GM23248 (cell line): ENCODE measurements around the gene RIMS1. TPM values are rescaled to one million over a fixed set of nuclear protein-coding genes. Genes with fewer than 3 reads are reported as not detected.

ENCODE experiments used
- DNase-seq: peaks from one replicate; pipeline ENCODE4 v3.0.0-alpha.2; 2015
- H2AFZ ChIP-seq: fragments of 200-600 bp; sonication (generic); 2 replicates; pipeline ENCODE4 v1.6.1; 2016; ENCODE audit warnings: antibody characterized with exemption
- H3F3A ChIP-seq: fragments of 200-600 bp; sonication (generic); 2 replicates; pipeline ENCODE4 v1.6.1; 2016; ENCODE audit warnings: mild to moderate bottlenecking, antibody characterized with exemption, mixed run types; ENCODE audit not compliant: insufficient read depth
- H3K27ac ChIP-seq: fragments of 200-600 bp; sonication (generic); 2 replicates; pipeline ENCODE4 v1.5.1; 2016; ENCODE audit warnings: mild to moderate bottlenecking
- H3K27me3 ChIP-seq: fragments of 200-600 bp; sonication (generic); replicated peaks from 2 replicates; pipeline ENCODE4 v1.6.1; 2016; ENCODE audit warnings: mild to moderate bottlenecking; ENCODE audit not compliant: insufficient read depth
- H3K36me3 ChIP-seq: fragments of 200-600 bp; sonication (generic); 2 replicates; pipeline ENCODE4 v1.6.1; 2016; ENCODE audit warnings: low read depth, mild to moderate bottlenecking
- H3K4me1 ChIP-seq: fragments of 200-600 bp; sonication (generic); 2 replicates; pipeline ENCODE4 v1.6.1; 2016; ENCODE audit warnings: mild to moderate bottlenecking; ENCODE audit not compliant: insufficient read depth
- H3K4me2 ChIP-seq: fragments of 200-600 bp; sonication (generic); one replicate; pipeline ENCODE4 v1.6.1; 2016; ENCODE audit warnings: mild to moderate bottlenecking; ENCODE audit not compliant: unreplicated experiment
- H3K4me3 ChIP-seq: fragments of 200-600 bp; sonication (generic); 2 replicates; pipeline ENCODE4 v1.5.1; 2016; ENCODE audit warnings: mild to moderate bottlenecking
- H3K79me2 ChIP-seq: fragments of 200-600 bp; sonication (generic); 2 replicates; pipeline ENCODE4 v1.6.1; 2016; ENCODE audit warnings: mild to moderate bottlenecking; ENCODE audit not compliant: insufficient read depth
- H3K9ac ChIP-seq: fragments of 200-600 bp; sonication (generic); 2 replicates; pipeline ENCODE4 v1.6.1; 2016; ENCODE audit warnings: mild to moderate bottlenecking
- H3K9me2 ChIP-seq: fragments of 200-600 bp; sonication (generic); 2 replicates; pipeline ENCODE4 v1.6.1; 2016; ENCODE audit warnings: mixed run types, mild to moderate bottlenecking, moderate library complexity; ENCODE audit not compliant: insufficient read depth
- H3K9me3 ChIP-seq: fragments of 200-600 bp; sonication (generic); one replicate; pipeline ENCODE4 v1.6.1; 2017; ENCODE audit warnings: low read depth
- H4K20me1 ChIP-seq: fragments of 200-600 bp; sonication (generic); 2 replicates; pipeline ENCODE4 v1.6.0; 2016; ENCODE audit not compliant: insufficient read depth
- EZH2 ChIP-seq: fragments of 200-600 bp; sonication (generic); IDR thresholded peaks from 2 replicates; pipeline ENCODE4 v1.6.1; 2018; ENCODE audit warnings: antibody characterized with exemption, mild to moderate bottlenecking; ENCODE audit not compliant: insufficient read depth, poor library complexity, severe bottlenecking
- EZH2phosphoT487 ChIP-seq: fragments of 200-600 bp; sonication (generic); IDR thresholded peaks from 2 replicates; pipeline ENCODE4 v1.6.1; 2018; ENCODE audit warnings: antibody characterized with exemption, moderate library complexity, mild to moderate bottlenecking, low read depth; ENCODE audit not compliant: insufficient read depth
- WGBS, 2 experiments: methylation state at CpG; one replicate each; pipeline ENCODE4 v1.1.6; 2015 to 2017; ENCODE audit warnings: low lambda C conversion rate in 2 of 2, low coverage in 1 of 2; ENCODE audit errors: missing lambda C conversion rate in 2 of 2; 5-methylcytosine and 5-hydroxymethylcytosine counted together
- in situ Hi-C: fragments of 300-500 bp; cut with MboI; formaldehyde crosslinking; loops from 2 replicates; pipeline ENCODE4 v1.15.0; 2020
- polyA plus RNA-seq: library from polyadenylated mRNA; unstranded; fragments of >200 nt; fragmentation: Nextera tagmentation; extraction: Ambion mirVana; gene quantifications from 2 replicates; pipeline ENCODE4 v1.2.1, GENCODE V29; 2016
- total RNA-seq: library from RNA; depleted of rRNA; stranded (reverse); fragments of >200 nt; shearing (Covaris generic); gene quantifications from 2 replicates; pipeline ENCODE4 v1.2.3, GENCODE V29; 2014

The RIMS1 gene
- total and polyA plus RNA-seq, 2 experiments from 2014 or later, result 1.8 to 10.6 TPM

- no peaks in the 10 kb centered on the region for H3F3A ChIP-seq
- H3K9me3 ChIP-seq, result no peaks in the 10 kb centered on the region
- no peaks in the 10 kb centered on the region for H3K4me1 ChIP-seq
- H3K9me2 ChIP-seq, result no peaks in the 10 kb centered on the region
- H2AFZ ChIP-seq, result no peak overlapping the region
- WGBS, 2 experiments, result 48 to 52% methylated on average over 1 of the region's 1 CpG
- no peak overlapping the region for H3K9ac ChIP-seq
- in situ Hi-C loops, result loop anchor here (25.0 kb wide), 1 partner anchor 691 kb away; no protein-coding TSS in a partner anchor
- H3K27ac ChIP-seq, result no peak overlapping the region
- no peak for TF ChIP-seq EZH2phosphoT487
- no peak for TF ChIP-seq EZH2
- no peak overlapping the region for H3K4me3 ChIP-seq
- no peaks in the 10 kb centered on the region for H4K20me1 ChIP-seq
- H3K4me2 ChIP-seq, result no peak overlapping the region
- peaks cover 17% of the 10 kb centered on the region; the same call in 1 of the 2 replicates for H3K27me3 ChIP-seq
- DNase-seq, result no peak
- H3K79me2 ChIP-seq, result no peaks in the 10 kb centered on the region
- no peaks in the 10 kb centered on the region for H3K36me3 ChIP-seq
Observed at GRCh38 chr6:72078096-72078495, 191.7 kb downstream of the RIMS1 start.

- no peaks in the 10 kb centered on the region for H3K36me3 ChIP-seq
- H3K4me1 ChIP-seq, result no peaks in the 10 kb centered on the region
- no peak overlapping the region for H3K9ac ChIP-seq
- no peaks in the 10 kb centered on the region for H3K79me2 ChIP-seq
- no peaks in the 10 kb centered on the region for H4K20me1 ChIP-seq
- no peak overlapping the region for H3K4me2 ChIP-seq
- H3K4me3 ChIP-seq, result no peak overlapping the region
- 52 to 53% methylated on average over 2 of the region's 2 CpGs for WGBS, 2 experiments
- no peaks in the 10 kb centered on the region for H3K9me3 ChIP-seq
- in situ Hi-C loops, result loop anchor here (10.0 to 25.0 kb wide), 2 partner anchors 546 to 693 kb away; no protein-coding TSS in a partner anchor
- TF ChIP-seq EZH2phosphoT487 (no peak), EZH2 (no peak)
- H3K9me2 ChIP-seq, result no peaks in the 10 kb centered on the region
- H3F3A ChIP-seq, result no peaks in the 10 kb centered on the region
- H3K27ac ChIP-seq, result no peak overlapping the region
- peaks cover 8% of the 10 kb centered on the region; the same call in 1 of the 2 replicates for H3K27me3 ChIP-seq
- DNase-seq, result no peak
- no peak overlapping the region for H2AFZ ChIP-seq
Observed at GRCh38 chr6:72080260-72080941, 194.1 kb downstream of the RIMS1 start.

- Histone ChIP-seq H3K9ac (no peak overlapping the region), H3K9me2 (no peaks in the 10 kb centered on the region), H3K9me3 (no peaks in the 10 kb centered on the region), H3F3A (no peaks in the 10 kb centered on the region), H2AFZ (no peak overlapping the region), H3K79me2 (no peaks in the 10 kb centered on the region), H3K36me3 (no peaks in the 10 kb centered on the region), H3K4me1 (no peaks in the 10 kb centered on the region), H3K4me3 (no peak overlapping the region), H3K27ac (no peak overlapping the region), H3K4me2 (no peak overlapping the region), H4K20me1 (no peaks in the 10 kb centered on the region), H3K27me3 (peaks cover 7% of the 10 kb centered on the region; the same call in 1 of the 2 replicates)
- no peak for DNase-seq
- TF ChIP-seq EZH2phosphoT487, result no peak
- TF ChIP-seq EZH2, result no peak
- in situ Hi-C loops, result loop anchor here (10.0 to 25.0 kb wide), 2 partner anchors 547 to 695 kb away; no protein-coding TSS in a partner anchor
Observed at GRCh38 chr6:72081871-72082270, 195.5 kb downstream of the RIMS1 start.

- no peak overlapping the region for H2AFZ ChIP-seq
- TF ChIP-seq EZH2 (no peak), EZH2phosphoT487 (no peak)
- no peaks in the 10 kb centered on the region for H3K9me2 ChIP-seq
- no peak overlapping the region for H3K4me2 ChIP-seq
- in situ Hi-C loops, result loop anchor here (10.0 to 25.0 kb wide), 2 partner anchors 549 to 697 kb away; no protein-coding TSS in a partner anchor
- WGBS, 2 experiments, result 26 to 31% methylated on average over 1 of the region's 1 CpG
- no peaks in the 10 kb centered on the region for H3K4me1 ChIP-seq
- no peak overlapping the region for H3K27ac ChIP-seq
- H3K9ac ChIP-seq, result no peak overlapping the region
- H3K36me3 ChIP-seq, result no peaks in the 10 kb centered on the region
- no peak overlapping the region for H3K4me3 ChIP-seq
- H3K79me2 ChIP-seq, result no peaks in the 10 kb centered on the region
- no peaks in the 10 kb centered on the region for H3K9me3 ChIP-seq
- H3F3A ChIP-seq, result no peaks in the 10 kb centered on the region
- 0 out of 2 replicates have a peak, but pooled peaks cover 3% of the 10 kb centered on the region for H3K27me3 ChIP-seq
- DNase-seq, result no peak
- no peaks in the 10 kb centered on the region for H4K20me1 ChIP-seq
Observed at GRCh38 chr6:72083976-72084375, 197.6 kb downstream of the RIMS1 start.
